Smooth muscle cell (in vitro differentiated cells): ENCODE results near the gene PROKR1. TPM values are rescaled to one million over a fixed set of nuclear protein-coding genes. Genes with fewer than 3 reads are reported as not detected.

Experiments
- DNase-seq: peaks from one replicate; lab custom pipeline; 2025; ENCODE audit not compliant: unreplicated experiment; lab: John Stamatoyannopoulos, UW
- H2AFZ ChIP-seq: fragments of 200-600 bp; sonication (generic); 2 replicates; pipeline ENCODE4 v1.6.0; 2016; ENCODE audit warnings: antibody characterized with exemption, low read depth, mild to moderate bottlenecking
- H3F3A ChIP-seq: fragments of 200-600 bp; sonication (generic); 2 replicates; pipeline ENCODE4 v1.6.0; 2017; ENCODE audit warnings: antibody characterized with exemption, low read depth
- H3K27ac ChIP-seq: fragments of 200-600 bp; sonication (generic); 2 replicates; pipeline ENCODE4 v1.5.1; 2016; ENCODE audit warnings: low read depth, mild to moderate bottlenecking
- H3K27me3 ChIP-seq: fragments of 200-600 bp; sonication (generic); 2 replicates; pipeline ENCODE4 v1.6.1; 2016; ENCODE audit warnings: low read depth, mild to moderate bottlenecking
- H3K36me3 ChIP-seq: fragments of 200-600 bp; sonication (generic); 2 replicates; pipeline ENCODE4 v1.5.1; 2016; ENCODE audit warnings: low read depth
- H3K4me1 ChIP-seq: fragments of 200-600 bp; sonication (generic); 2 replicates; pipeline ENCODE4 v1.5.1; 2016; ENCODE audit warnings: low read depth
- H3K4me2 ChIP-seq: fragments of 200-600 bp; sonication (generic); 2 replicates; pipeline ENCODE4 v1.6.0; 2016; ENCODE audit warnings: mild to moderate bottlenecking
- H3K4me3 ChIP-seq: fragments of 200-600 bp; sonication (generic); 2 replicates; pipeline ENCODE4 v1.5.1; 2016; ENCODE audit warnings: mild to moderate bottlenecking
- H3K79me2 ChIP-seq: fragments of 200-600 bp; sonication (generic); 2 replicates; pipeline ENCODE4 v1.6.0; 2016; ENCODE audit warnings: low read depth, mild to moderate bottlenecking
- H3K9ac ChIP-seq: fragments of 200-600 bp; sonication (generic); 2 replicates; pipeline ENCODE4 v1.6.0; 2016; ENCODE audit warnings: low read depth
- H3K9me3 ChIP-seq: fragments of 200-600 bp; sonication (generic); replicated peaks from 2 replicates; pipeline ENCODE4 v1.5.1; 2016; ENCODE audit warnings: low read depth
- H4K20me1 ChIP-seq: fragments of 200-600 bp; sonication (generic); 2 replicates; pipeline ENCODE4 v1.6.0; 2016; ENCODE audit warnings: low read depth
- WGBS: methylation state at CpG from one replicate; pipeline ENCODE4 v1.1.7; 2016; ENCODE audit warnings: low lambda C conversion rate; 5-methylcytosine and 5-hydroxymethylcytosine counted together
- polyA plus RNA-seq: library from polyadenylated mRNA; unstranded; fragments of >200 nt; fragmentation: Nextera tagmentation; extraction: Ambion mirVana; gene quantifications from 2 replicates; pipeline ENCODE4 v1.2.1, GENCODE V29; 2016
- total RNA-seq: library from RNA; depleted of rRNA; stranded (reverse); fragments of >200 nt; gene quantifications from 2 replicates; pipeline ENCODE4 v1.2.3, GENCODE V29; 2014
- TF ChIP-seq, protein P1 (sequence below): fragments of 200-600 bp; sonication (generic); IDR thresholded peaks from 2 replicates; pipeline ENCODE4 v1.5.1; 2017; ENCODE audit warnings: borderline replicate concordance, mild to moderate bottlenecking, antibody characterized with exemption; ENCODE audit not compliant: insufficient read depth, poor library complexity, severe bottlenecking

Gene PROKR1
- total and polyA plus RNA-seq, 2 experiments from 2014 or later: not detected

DNA sequence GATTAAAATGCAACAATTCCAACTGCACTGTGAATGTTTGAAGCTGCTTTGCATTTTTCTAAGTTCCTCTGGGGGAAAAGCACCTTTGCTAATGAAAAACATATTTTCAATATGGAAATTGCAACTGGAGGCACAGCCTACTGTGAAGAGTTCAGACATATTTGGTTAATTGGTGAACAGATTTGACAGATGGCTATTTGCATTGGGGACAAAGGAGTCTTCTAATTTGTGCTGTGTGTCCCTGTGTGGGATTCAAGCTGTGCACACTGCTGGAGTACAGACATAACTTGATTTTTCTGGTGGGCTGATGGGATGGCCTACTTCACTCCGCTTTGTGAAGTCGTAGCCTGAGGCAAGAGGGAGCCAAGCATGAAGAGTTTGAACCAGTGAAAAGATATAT lies 50.6 kb downstream of the PROKR1 start:
- Histone ChIP-seq H3K9ac (no peak overlapping the region), H3K79me2 (no peaks in the 10 kb centered on the region), H4K20me1 (no peaks in the 10 kb centered on the region), H3K9me3 (no peaks in the 10 kb centered on the region), H3K36me3 (no peaks in the 10 kb centered on the region), H3K4me1 (peaks cover 6% of the 10 kb centered on the region), H3K4me3 (no peak overlapping the region), H3K27me3 (no peaks in the 10 kb centered on the region), H2AFZ (no peak overlapping the region), H3K27ac (no peak overlapping the region), H3F3A (no peaks in the 10 kb centered on the region), H3K4me2 (no peak overlapping the region)
- WGBS: 93% methylated on average over 2 of the region's 2 CpGs
- no peak for DNase-seq
- TF ChIP-seq, protein P1, sequence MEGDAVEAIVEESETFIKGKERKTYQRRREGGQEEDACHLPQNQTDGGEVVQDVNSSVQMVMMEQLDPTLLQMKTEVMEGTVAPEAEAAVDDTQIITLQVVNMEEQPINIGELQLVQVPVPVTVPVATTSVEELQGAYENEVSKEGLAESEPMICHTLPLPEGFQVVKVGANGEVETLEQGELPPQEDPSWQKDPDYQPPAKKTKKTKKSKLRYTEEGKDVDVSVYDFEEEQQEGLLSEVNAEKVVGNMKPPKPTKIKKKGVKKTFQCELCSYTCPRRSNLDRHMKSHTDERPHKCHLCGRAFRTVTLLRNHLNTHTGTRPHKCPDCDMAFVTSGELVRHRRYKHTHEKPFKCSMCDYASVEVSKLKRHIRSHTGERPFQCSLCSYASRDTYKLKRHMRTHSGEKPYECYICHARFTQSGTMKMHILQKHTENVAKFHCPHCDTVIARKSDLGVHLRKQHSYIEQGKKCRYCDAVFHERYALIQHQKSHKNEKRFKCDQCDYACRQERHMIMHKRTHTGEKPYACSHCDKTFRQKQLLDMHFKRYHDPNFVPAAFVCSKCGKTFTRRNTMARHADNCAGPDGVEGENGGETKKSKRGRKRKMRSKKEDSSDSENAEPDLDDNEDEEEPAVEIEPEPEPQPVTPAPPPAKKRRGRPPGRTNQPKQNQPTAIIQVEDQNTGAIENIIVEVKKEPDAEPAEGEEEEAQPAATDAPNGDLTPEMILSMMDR: no peak

DNA sequence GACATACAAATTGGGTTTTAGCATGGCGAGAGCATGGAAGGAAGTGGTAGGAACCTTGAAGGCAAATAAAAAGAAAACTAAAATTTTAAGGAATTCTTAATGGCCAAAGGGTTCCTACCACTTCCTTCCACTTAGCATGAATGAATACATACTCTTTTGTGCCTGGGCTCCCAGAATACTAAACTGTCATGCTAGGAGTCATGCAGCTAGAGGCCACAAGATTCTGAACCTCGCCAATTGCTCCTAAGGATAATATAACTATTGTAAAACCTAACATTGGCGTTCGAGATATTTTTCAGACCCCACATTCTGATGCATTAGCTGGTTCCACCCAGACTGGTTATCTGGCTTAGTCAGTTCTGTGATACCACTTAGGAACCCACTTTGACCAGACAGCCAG lies 52.6 kb downstream of the PROKR1 start:
- no peak overlapping the region for H3K9ac ChIP-seq
- no peak overlapping the region for H3K27ac ChIP-seq
- TF ChIP-seq, protein P1: no peak
- H3K9me3 ChIP-seq: no peaks in the 10 kb centered on the region
- H4K20me1 ChIP-seq: no peaks in the 10 kb centered on the region
- H3K27me3 ChIP-seq: no peaks in the 10 kb centered on the region
- no peaks in the 10 kb centered on the region for H3F3A ChIP-seq
- no peak for DNase-seq
- H3K4me1 ChIP-seq: no peaks in the 10 kb centered on the region
- no peak overlapping the region for H3K4me2 ChIP-seq
- H3K4me3 ChIP-seq: no peak overlapping the region
- no peaks in the 10 kb centered on the region for H3K36me3 ChIP-seq
- 87% methylated on average over 4 of the region's 4 CpGs for WGBS
- H3K79me2 ChIP-seq: no peaks in the 10 kb centered on the region
- no peak overlapping the region for H2AFZ ChIP-seq

DNA sequence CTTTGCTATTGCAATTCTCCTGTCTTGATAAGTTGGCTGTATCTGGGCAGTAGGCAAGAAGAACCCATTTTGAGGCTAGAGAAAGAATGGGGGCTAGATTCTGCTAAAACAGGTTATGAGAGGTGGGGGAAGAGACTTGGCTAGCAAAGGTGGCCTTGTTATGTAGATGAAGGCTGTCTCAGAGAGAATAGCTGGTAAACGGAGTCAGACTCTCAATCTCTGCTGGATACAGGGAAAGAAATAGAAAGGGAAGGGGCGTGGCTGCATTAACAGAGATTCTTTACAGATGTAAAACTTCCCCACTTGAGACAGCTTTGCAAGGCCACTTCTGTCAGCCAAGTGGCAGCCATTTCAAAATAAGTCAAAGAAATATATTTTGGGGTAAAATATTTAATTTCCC lies 53.2 kb downstream of the PROKR1 start:
- H3K4me3 ChIP-seq: no peak overlapping the region
- no peak for DNase-seq

More for the DNA sequence above, 53.2 kb downstream of the PROKR1 start:
- H2AFZ ChIP-seq: no peak overlapping the region
- H3F3A ChIP-seq: no peaks in the 10 kb centered on the region
- H3K9me3 ChIP-seq: no peaks in the 10 kb centered on the region
- H3K27ac ChIP-seq: no peak overlapping the region
- H3K36me3 ChIP-seq: no peaks in the 10 kb centered on the region
- H4K20me1 ChIP-seq: no peaks in the 10 kb centered on the region
- H3K27me3 ChIP-seq: no peaks in the 10 kb centered on the region
- no peaks in the 10 kb centered on the region for H3K4me1 ChIP-seq
- H3K79me2 ChIP-seq: no peaks in the 10 kb centered on the region
- no peak overlapping the region for H3K9ac ChIP-seq
- no peak overlapping the region for H3K4me2 ChIP-seq
- 86% methylated on average over 2 of the region's 2 CpGs for whole genome bisulfite sequencing
- TF ChIP-seq, protein P1: no peak
